Lung (tissue), 12 donors: ENCODE results near the gene FAM13C. TPM values are rescaled to one million over a fixed set of nuclear protein-coding genes. Genes with fewer than 3 reads are reported as not detected.

ENCODE experiments used
- ATAC-seq: fragments of 200-7000 bp; cut with Tn5 transposase; one replicate; pipeline ENCODE4 v1.9.1; 2020; ENCODE audit warnings: moderate number of reproducible peaks; ENCODE audit not compliant: insufficient read depth, low FRiP score
- DNase-seq, 3 donors: peaks; one replicate each; pipeline ENCODE4 v3.0.0-alpha.2; 2013 to 2017
- H3K27ac ChIP-seq, 2 donors: one replicate each; pipeline ENCODE4 v1.5.1; 2013; ENCODE audit warnings: mild to moderate bottlenecking in 2 of 2, moderate library complexity in 2 of 2, control low read depth in 1 of 2, inconsistent platforms in 1 of 2, low read depth in 1 of 2, low read length in 1 of 2
- H3K27me3 ChIP-seq, 3 donors: one replicate each; pipeline ENCODE4 v1.5.1; 2013; ENCODE audit warnings: low read length in 2 of 3; ENCODE audit not compliant: control insufficient read depth in 3 of 3, insufficient read depth in 3 of 3
- H3K36me3 ChIP-seq, 4 donors: one replicate each; pipeline ENCODE4 v1.5.1; 2013; ENCODE audit warnings: low read length in 4 of 4, mild to moderate bottlenecking in 1 of 4, moderate library complexity in 1 of 4; ENCODE audit not compliant: control insufficient read depth in 4 of 4, insufficient read depth in 4 of 4
- H3K4me1 ChIP-seq, 5 donors: one replicate each; pipeline ENCODE4 v1.5.1; 2013; ENCODE audit warnings: low read length in 5 of 5, mild to moderate bottlenecking in 2 of 5, moderate library complexity in 1 of 5; ENCODE audit not compliant: control insufficient read depth in 5 of 5, insufficient read depth in 5 of 5
- H3K4me3 ChIP-seq: one replicate; pipeline ENCODE4 v1.5.1; 2013; ENCODE audit warnings: mild to moderate bottlenecking, control low read depth, moderate library complexity
- H3K9ac ChIP-seq, 2 donors: one replicate each; pipeline ENCODE4 v1.5.1; 2013; ENCODE audit warnings: low read length in 2 of 2, control low read depth in 1 of 2; ENCODE audit not compliant: insufficient read depth in 1 of 2
- H3K9me3 ChIP-seq, 4 donors: one replicate each; pipeline ENCODE4 v1.5.1; 2013; ENCODE audit warnings: low read length in 3 of 4, mild to moderate bottlenecking in 1 of 4, moderate library complexity in 1 of 4; ENCODE audit not compliant: control insufficient read depth in 4 of 4, insufficient read depth in 3 of 4
- WGBS, 2 donors: extraction: QIAGEN DNeasy Blood & Tissue Kit; methylation state at CpG; one replicate each; pipeline ENCODE4 v1.1.7; 2013; 5-methylcytosine and 5-hydroxymethylcytosine counted together
- polyA plus RNA-seq, 2 donors: library from polyadenylated mRNA; stranded (reverse); fragments of 200-250 nt; gene quantifications; one replicate each; pipeline ENCODE4 v1.2.1, GENCODE V29; 2013
- total RNA-seq, 2 donors: library from RNA; depleted of rRNA in 1 of 2; stranded (reverse); fragments of >200 nt in 1 of 2; gene quantifications; one replicate each; pipeline ENCODE4 v1.2.1, GENCODE V29; 2014 to 2021
- TF ChIP-seq, protein P1 (sequence below): IDR thresholded peaks from 2 replicates; pipeline ENCODE4 v1.5.1; 2012; ENCODE audit warnings: mild to moderate bottlenecking; ENCODE audit errors: control extremely low read depth, extremely low read depth
- donor health status: control.
- donor health status: control.
- donor health status: Bipolar disorder and iron deficiency.
- donor health status: healthy.
- donor health status: DM: yes; HTN: yes; CAD: no.

FAM13C gene
- total and polyA plus RNA-seq, 4 donors = 1.2 to 59.0 (median 6.2) TPM

DNA sequence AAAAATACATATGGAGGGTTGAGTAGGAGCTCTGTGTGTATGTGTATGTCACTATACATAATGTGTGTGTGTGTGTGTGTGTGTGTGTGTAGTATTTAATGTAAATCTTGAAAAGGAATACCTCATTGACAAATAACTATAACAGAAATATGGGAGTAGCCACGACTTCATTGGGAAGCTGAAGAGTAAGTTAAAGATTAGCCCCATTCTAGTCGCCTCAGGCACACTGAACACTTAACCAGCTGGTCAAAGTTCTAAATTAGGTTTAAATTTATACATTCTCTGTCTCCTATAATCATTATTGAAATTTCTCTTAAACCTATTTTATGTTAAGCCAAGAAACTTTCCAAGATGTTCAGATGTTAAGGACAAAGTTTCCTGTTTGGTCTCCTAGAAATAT, 45.3 kb downstream of the FAM13C start:
- H3K4me3 ChIP-seq = no peak overlapping the region
- no peaks in the 10 kb centered on the region for H3K9me3 ChIP-seq
- H3K27me3 ChIP-seq = no peaks in the 10 kb centered on the region
- H3K27ac ChIP-seq = no peak overlapping the region
- peaks cover 2 to 18% (median 8%) of the 10 kb centered on the region in 5 donors for H3K4me1 ChIP-seq
- DNase-seq (no peak), ATAC-seq (no peak)
- no peaks in the 10 kb centered on the region for H3K36me3 ChIP-seq
- no peak overlapping the region for H3K9ac ChIP-seq
- TF ChIP-seq, protein P1, sequence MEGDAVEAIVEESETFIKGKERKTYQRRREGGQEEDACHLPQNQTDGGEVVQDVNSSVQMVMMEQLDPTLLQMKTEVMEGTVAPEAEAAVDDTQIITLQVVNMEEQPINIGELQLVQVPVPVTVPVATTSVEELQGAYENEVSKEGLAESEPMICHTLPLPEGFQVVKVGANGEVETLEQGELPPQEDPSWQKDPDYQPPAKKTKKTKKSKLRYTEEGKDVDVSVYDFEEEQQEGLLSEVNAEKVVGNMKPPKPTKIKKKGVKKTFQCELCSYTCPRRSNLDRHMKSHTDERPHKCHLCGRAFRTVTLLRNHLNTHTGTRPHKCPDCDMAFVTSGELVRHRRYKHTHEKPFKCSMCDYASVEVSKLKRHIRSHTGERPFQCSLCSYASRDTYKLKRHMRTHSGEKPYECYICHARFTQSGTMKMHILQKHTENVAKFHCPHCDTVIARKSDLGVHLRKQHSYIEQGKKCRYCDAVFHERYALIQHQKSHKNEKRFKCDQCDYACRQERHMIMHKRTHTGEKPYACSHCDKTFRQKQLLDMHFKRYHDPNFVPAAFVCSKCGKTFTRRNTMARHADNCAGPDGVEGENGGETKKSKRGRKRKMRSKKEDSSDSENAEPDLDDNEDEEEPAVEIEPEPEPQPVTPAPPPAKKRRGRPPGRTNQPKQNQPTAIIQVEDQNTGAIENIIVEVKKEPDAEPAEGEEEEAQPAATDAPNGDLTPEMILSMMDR = no peak
- 75 to 83% methylated on average over 2 of the region's 2 CpGs for WGBS, 2 donors

DNA sequence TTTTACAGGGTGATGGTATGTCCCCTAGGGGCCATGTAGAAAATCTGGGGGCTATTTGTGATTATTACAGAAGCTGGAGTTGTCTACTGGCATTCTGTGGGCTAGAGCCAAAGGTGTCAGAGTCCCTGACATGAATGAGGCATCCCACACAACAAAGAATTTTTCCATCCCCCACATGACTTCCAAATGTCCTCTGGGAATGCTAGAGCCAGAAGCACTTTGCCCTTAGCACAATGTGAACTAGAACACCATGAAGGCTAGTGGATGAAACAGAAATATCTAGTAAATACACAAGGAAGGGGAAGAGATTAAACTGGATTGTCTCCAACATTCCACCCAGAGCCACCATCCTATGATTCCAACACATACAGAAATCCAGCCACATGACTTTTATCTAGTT, 46.9 kb downstream of the FAM13C start:
- no peak overlapping the region for H3K27ac ChIP-seq
- no peak overlapping the region for H3K9ac ChIP-seq
- no peak overlapping the region for H3K4me3 ChIP-seq
- H3K9me3 ChIP-seq = no peaks in the 10 kb centered on the region
- TF ChIP-seq, protein P1 = no peak
- no peaks in the 10 kb centered on the region for H3K27me3 ChIP-seq
- no peaks in the 10 kb centered on the region for H3K36me3 ChIP-seq
- ATAC-seq (no peak), DNase-seq (peak in 1 of 3 donors; percentile 48)
- H3K4me1 ChIP-seq = peaks cover 4 to 24% (median 8%) of the 10 kb centered on the region in 5 donors

DNA sequence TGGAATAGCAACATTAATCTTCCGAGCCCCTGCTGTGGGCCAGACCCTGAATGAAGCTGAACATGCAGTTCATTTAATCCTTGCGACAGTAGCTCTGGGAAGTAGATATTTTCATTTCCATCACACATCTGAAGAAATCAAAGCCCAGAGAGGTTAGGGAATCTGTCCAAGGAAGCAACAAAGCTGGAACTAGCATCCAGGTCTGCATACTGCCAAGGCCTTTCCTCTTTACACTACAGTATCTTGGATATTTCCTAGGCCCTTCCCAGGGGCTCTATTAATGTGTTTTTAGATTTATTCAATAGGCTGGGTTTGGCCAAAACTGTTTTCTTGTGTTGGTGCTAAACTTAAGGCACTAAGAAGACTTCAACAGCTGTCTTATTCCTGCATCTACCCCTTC, 48.1 kb downstream of the FAM13C start:
- Histone ChIP-seq H3K27ac (no peak overlapping the region), H3K27me3 (no peaks in the 10 kb centered on the region), H3K9me3 (no peaks in the 10 kb centered on the region), H3K9ac (no peak overlapping the region), H3K36me3 (no peaks in the 10 kb centered on the region), H3K4me3 (no peak overlapping the region), H3K4me1 (peaks cover 4 to 22% (median 8%) of the 10 kb centered on the region in 5 donors)
- ATAC-seq = no peak
- 79 to 87% methylated on average over 2 of the region's 2 CpGs for WGBS, 2 donors
- no peak for DNase-seq
- TF ChIP-seq, protein P1 = no peak

DNA sequence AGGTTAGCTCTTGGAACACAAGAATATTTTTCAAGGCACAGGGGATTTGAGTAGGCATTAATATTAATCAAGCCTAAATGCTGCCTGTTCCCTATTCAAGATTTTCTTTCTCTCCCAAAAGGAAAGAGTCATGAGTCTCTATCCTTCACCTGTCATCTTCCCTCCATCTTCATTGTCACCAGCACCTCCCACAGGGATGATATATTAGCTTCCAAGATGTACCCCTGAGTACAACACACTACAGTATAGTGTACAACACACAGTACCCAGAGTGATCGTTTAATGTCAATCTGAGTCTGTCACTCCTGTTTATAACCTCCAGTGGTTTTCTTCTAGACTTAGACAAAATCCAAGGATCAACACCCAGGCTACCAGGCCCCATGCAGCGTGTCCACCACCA, 50.1 kb downstream of the FAM13C start:
- Histone ChIP-seq H3K9me3 (no peaks in the 10 kb centered on the region), H3K4me1 (peaks cover 0 to 17% (median 6%) of the 10 kb centered on the region in 5 donors), H3K27ac (no peak overlapping the region), H3K9ac (no peak overlapping the region), H3K4me3 (no peak overlapping the region), H3K36me3 (no peaks in the 10 kb centered on the region), H3K27me3 (no peaks in the 10 kb centered on the region)
- DNase-seq (no peak), ATAC-seq (no peak)
- 92% methylated on average over 2 of the region's 2 CpGs for WGBS, 2 donors
- TF ChIP-seq, protein P1 = no peak
